ENCODE results near the gene ADAMTS2.

ADAMTS2 gene

DNA sequence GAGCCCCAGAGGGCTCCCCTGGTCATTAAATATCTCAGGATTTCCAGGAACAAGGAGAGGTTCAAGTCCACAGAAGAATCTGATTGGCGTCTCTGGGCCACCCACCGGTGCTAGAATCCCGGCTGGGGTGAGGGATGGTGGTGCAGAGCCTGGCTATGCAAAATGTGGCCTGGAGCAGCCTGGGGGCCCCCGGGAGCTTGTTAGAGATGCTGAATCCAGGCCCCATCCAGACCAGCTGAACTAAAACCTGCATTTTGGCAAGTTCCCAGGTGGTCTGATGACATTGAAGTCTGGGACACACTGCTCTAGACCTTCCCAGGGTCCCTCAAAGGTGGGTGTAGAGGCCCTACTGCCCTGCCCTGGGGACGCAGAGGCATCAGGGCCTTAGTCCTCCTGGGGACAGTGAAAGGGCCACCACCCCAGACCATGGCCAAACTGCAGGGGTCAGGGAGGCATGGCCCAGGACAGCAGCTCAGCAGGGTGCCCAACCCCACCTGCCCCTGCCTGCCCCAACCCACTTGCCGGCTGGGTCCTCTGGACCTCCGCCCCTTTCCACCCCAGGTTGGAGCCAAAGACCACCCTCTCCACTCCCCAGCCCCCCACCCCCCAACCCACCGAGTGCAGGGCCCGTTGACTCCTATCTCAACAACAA, 34.7 kb downstream of the ADAMTS2 start:
- no peaks in the 10 kb centered on the region for H3K4me1 ChIP-seq (ENCODE audit: insufficient read depth, low read length)
- H3K79me2 ChIP-seq (ENCODE audit: insufficient read depth, low read length) = no peaks in the 10 kb centered on the region
- H3K27me3 ChIP-seq (ENCODE audit: insufficient read depth, low read length, poor library complexity) = no peaks in the 10 kb centered on the region

GRCh38 chr5:179309751-179310320, 35.4 kb downstream of the ADAMTS2 start:
- no peak overlapping the region for H3K4me2 ChIP-seq (ENCODE audit: insufficient read depth, low read length)
- no peak for DNase-seq
- TF ChIP-seq EZH2 (IDR thresholded peaks at IDR 0.05; ENCODE audit: borderline replicate concordance, low read depth, low read length, severe bottlenecking) (no peak), CTCF (IDR thresholded peaks at IDR 0.05; ENCODE audit: borderline replicate concordance, extremely low read depth, low read length, poor library complexity, severe bottlenecking) (no peak)

More for the DNA sequence above, 34.7 kb downstream of the ADAMTS2 start:
- Histone ChIP-seq H3K9ac (ENCODE audit: low read depth, low read length) (no peak overlapping the region), H3K4me2 (ENCODE audit: insufficient read depth, low read length) (no peak overlapping the region), H4K20me1 (ENCODE audit: insufficient read depth, low read length) (no peaks in the 10 kb centered on the region), H3K36me3 (ENCODE audit: insufficient read depth, low read length) (no peaks in the 10 kb centered on the region), H3K9me3 (ENCODE audit: insufficient read depth, low read length, severe bottlenecking) (no peaks in the 10 kb centered on the region), H3K27ac (ENCODE audit: low read length) (no peak overlapping the region), H2AFZ (ENCODE audit: low read depth, low read length) (no peak overlapping the region), H3K4me3 (ENCODE audit: low read depth in 1 of 2, low read length in 2 of 2) (no peak overlapping the region)
- ATAC-seq (ENCODE audit: insufficient read depth, low read depth) (no peak), DNase-seq (no peak)
- no peak for TF ChIP-seq CTCF (IDR thresholded peaks at IDR 0.05; ENCODE audit: borderline replicate concordance, extremely low read depth, low read length, poor library complexity, severe bottlenecking)
- no peak for TF ChIP-seq EZH2 (IDR thresholded peaks at IDR 0.05; ENCODE audit: borderline replicate concordance, low read depth, low read length, severe bottlenecking)

GRCh38 chr5:179309383-179309670, 35.9 kb downstream of the ADAMTS2 start:
- H4K20me1 ChIP-seq (ENCODE audit: insufficient read depth, low read length) = no peaks in the 10 kb centered on the region
- no peaks in the 10 kb centered on the region for H3K4me1 ChIP-seq (ENCODE audit: insufficient read depth, low read length)
- no peak for ATAC-seq (ENCODE audit: insufficient read depth, low read depth)
- no peak overlapping the region for H2AFZ ChIP-seq (ENCODE audit: low read depth, low read length)
- TF ChIP-seq CTCF (IDR thresholded peaks at IDR 0.05; ENCODE audit: borderline replicate concordance, extremely low read depth, low read length, poor library complexity, severe bottlenecking) = no peak
- TF ChIP-seq EZH2 (IDR thresholded peaks at IDR 0.05; ENCODE audit: borderline replicate concordance, low read depth, low read length, severe bottlenecking) = no peak
- H3K79me2 ChIP-seq (ENCODE audit: insufficient read depth, low read length) = no peaks in the 10 kb centered on the region
- no peaks in the 10 kb centered on the region for H3K27me3 ChIP-seq (ENCODE audit: insufficient read depth, low read length, poor library complexity)
- no peak overlapping the region for H3K4me3 ChIP-seq (ENCODE audit: low read depth in 1 of 2, low read length in 2 of 2)
- H3K4me2 ChIP-seq (ENCODE audit: insufficient read depth, low read length) = no peak overlapping the region
- DNase-seq = no peak
- H3K27ac ChIP-seq (ENCODE audit: low read length) = no peak overlapping the region
- no peaks in the 10 kb centered on the region for H3K36me3 ChIP-seq (ENCODE audit: insufficient read depth, low read length)
- peaks cover 6% of the 10 kb centered on the region for H3K9me3 ChIP-seq (ENCODE audit: insufficient read depth, low read length, severe bottlenecking)
- no peak overlapping the region for H3K9ac ChIP-seq (ENCODE audit: low read depth, low read length)

More at GRCh38 chr5:179309751-179310320, 35.4 kb downstream of the ADAMTS2 start:
- Histone ChIP-seq H2AFZ (ENCODE audit: low read depth, low read length) (no peak overlapping the region), H3K79me2 (ENCODE audit: insufficient read depth, low read length) (no peaks in the 10 kb centered on the region), H3K4me3 (ENCODE audit: low read depth in 1 of 2, low read length in 2 of 2) (no peak overlapping the region), H4K20me1 (ENCODE audit: insufficient read depth, low read length) (no peaks in the 10 kb centered on the region), H3K4me1 (ENCODE audit: insufficient read depth, low read length) (no peaks in the 10 kb centered on the region), H3K9ac (ENCODE audit: low read depth, low read length) (no peak overlapping the region), H3K36me3 (ENCODE audit: insufficient read depth, low read length) (no peaks in the 10 kb centered on the region), H3K27ac (ENCODE audit: low read length) (no peak overlapping the region), H3K9me3 (ENCODE audit: insufficient read depth, low read length, severe bottlenecking) (peaks cover 2% of the 10 kb centered on the region), H3K27me3 (ENCODE audit: insufficient read depth, low read length, poor library complexity) (no peaks in the 10 kb centered on the region)
- no peak for ATAC-seq (ENCODE audit: insufficient read depth, low read depth)

Data from DND-41 (cell line).